HepG2 (cell line): Measurements from ENCODE around the gene ATXN7L3. TPM values are rescaled to one million over a fixed set of nuclear protein-coding genes. Genes with fewer than 3 reads are reported as not detected.
A peak's percentile ranks its signal among the peaks of the same experiment; 100 is the strongest.

Experiments used
- CENPT ChIP-seq: sonication (generic); formaldehyde crosslinking; IDR thresholded peaks from 2 replicates; pipeline ENCODE4 v1.8.0; 2022; ENCODE audit warnings: low read depth, mild to moderate bottlenecking, moderate library complexity, missing genetic modification reagents
- HES4 ChIP-seq: sonication (generic); formaldehyde crosslinking; IDR thresholded peaks from 2 replicates; pipeline ENCODE4 v1.9.0; 2021; ENCODE audit warnings: mild to moderate bottlenecking, missing genetic modification reagents, borderline replicate concordance
- HNF4A ChIP-seq: sonication (generic); formaldehyde crosslinking; IDR thresholded peaks from 2 replicates; pipeline ENCODE4 v1.4.0; 2020; ENCODE audit warnings: missing genetic modification reagents
- POLR2A ChIP-seq, 2 experiments: IDR thresholded peaks; 2 replicates each; pipeline ENCODE4 v1.6.1; 2011; ENCODE audit warnings: low read depth in 2 of 2, low read length in 2 of 2, mild to moderate bottlenecking in 1 of 2, moderate library complexity in 1 of 2; ENCODE audit not compliant: insufficient read depth in 1 of 2
- RCOR2 ChIP-seq: IDR thresholded peaks from 2 replicates; pipeline ENCODE4 v1.6.1; 2016; ENCODE audit warnings: missing biosample characterization, missing genetic modification reagents
- REL ChIP-seq: sonication (generic); formaldehyde crosslinking; conservative IDR thresholded peaks from 2 replicates; pipeline ENCODE4 v1.8.0; 2022; ENCODE audit warnings: mild to moderate bottlenecking, missing genetic modification reagents, moderate library complexity
- RFX3 ChIP-seq: IDR thresholded peaks from 2 replicates; pipeline ENCODE4 v1.6.1; 2016; ENCODE audit warnings: missing biosample characterization, missing genetic modification reagents
- SIN3A ChIP-seq: IDR thresholded peaks from 2 replicates; pipeline ENCODE4 v1.6.1; 2011; ENCODE audit warnings: low read depth, mild to moderate bottlenecking, control low read depth, low read length, borderline replicate concordance
- SIX1 ChIP-seq: sonication (generic); formaldehyde crosslinking; IDR thresholded peaks from 2 replicates; pipeline ENCODE4 v1.4.0; 2020; ENCODE audit warnings: missing genetic modification reagents, borderline replicate concordance
- ZBTB49 ChIP-seq: sonication (generic); formaldehyde crosslinking; IDR thresholded peaks from 2 replicates; pipeline ENCODE4 v1.4.0; 2020; ENCODE audit warnings: missing genetic modification reagents, borderline replicate concordance
- ZFP41 ChIP-seq: sonication (generic); formaldehyde crosslinking; IDR thresholded peaks from 2 replicates; pipeline ENCODE4 v1.4.0; 2020; ENCODE audit warnings: mild to moderate bottlenecking, missing genetic modification reagents, borderline replicate concordance
- ZIK1 ChIP-seq: sonication (generic); formaldehyde crosslinking; IDR thresholded peaks from 2 replicates; pipeline ENCODE4 v1.5.0; 2020; ENCODE audit warnings: mild to moderate bottlenecking, low read depth, missing genetic modification reagents, borderline replicate concordance
- ZKSCAN1 ChIP-seq: fragments of 150-350 bp; IDR thresholded peaks from 2 replicates; pipeline ENCODE4 v1.6.1; 2014; ENCODE audit warnings: low read length
- ZNF207 ChIP-seq: fragments of 450-650 bp; IDR thresholded peaks from 2 replicates; pipeline ENCODE4 v1.6.1; 2016; ENCODE audit warnings: antibody characterized with exemption, borderline replicate concordance
- ZNF225 ChIP-seq: sonication (generic); formaldehyde crosslinking; IDR thresholded peaks from 2 replicates; pipeline ENCODE4 v1.4.0; 2020; ENCODE audit warnings: mild to moderate bottlenecking, missing genetic modification reagents
- ZNF264 ChIP-seq: sonication (generic); formaldehyde crosslinking; IDR thresholded peaks from 2 replicates; pipeline ENCODE4 v1.4.0; 2020; ENCODE audit warnings: missing genetic modification reagents
- ZNF30 ChIP-seq: sonication (generic); formaldehyde crosslinking; IDR thresholded peaks from 2 replicates; pipeline ENCODE4 v1.5.0; 2020; ENCODE audit warnings: mild to moderate bottlenecking, missing genetic modification reagents
- polyA plus RNA-seq, 8 experiments: library from polyadenylated mRNA; depleted of rRNA in 3 of 8; stranded (reverse) in 7 of 8; unstranded in 1 of 8; fragments of >200 nt; fragmentation: Illumina TruSeq in 4 of 8; extraction: Trizol in 4 of 8; gene quantifications; 2 replicates each; pipeline versions ENCODE4 v1.2.1 to v1.2.3, GENCODE V29; 2011 to 2016; ENCODE audit warnings: low read depth in 4 of 8, missing spikeins in 1 of 8, mixed read lengths in 1 of 8; ENCODE audit not compliant: insufficient read depth in 1 of 8
- total RNA-seq, 5 experiments: library from RNA; depleted of rRNA; stranded (reverse); fragments of >200 nt; fragmentation: Illumina TruSeq; extraction: Trizol; gene quantifications; 2 replicates each; pipeline ENCODE4 v1.2.3, GENCODE V29; 2016; ENCODE audit warnings: low read depth in 1 of 5
- TF ChIP-seq, protein P1 (sequence below): IDR thresholded peaks from 2 replicates; pipeline ENCODE4 v1.6.1; 2016; ENCODE audit warnings: low read depth
- TF ChIP-seq, protein P2 (sequence below): sonication (generic); formaldehyde crosslinking; IDR thresholded peaks from 2 replicates; pipeline ENCODE4 v1.8.1; 2022; ENCODE audit warnings: mild to moderate bottlenecking, missing genetic modification reagents
- TF ChIP-seq, protein P3 (sequence below): sonication (generic); formaldehyde crosslinking; IDR thresholded peaks from 2 replicates; pipeline ENCODE4 v1.8.0; 2022; ENCODE audit warnings: missing genetic modification reagents, mild to moderate bottlenecking, moderate library complexity, borderline replicate concordance
- TF ChIP-seq, protein P4 (sequence below): sonication (generic); formaldehyde crosslinking; conservative IDR thresholded peaks from 2 replicates; pipeline ENCODE4 v1.4.0; 2020; ENCODE audit warnings: missing genetic modification reagents

Gene ATXN7L3
- total and polyA plus RNA-seq, 2 of the 13 experiments (the other 11 are each of a cell fraction or from before 2014, with no cell fraction given), result 44.5 to 59.1 TPM

DNA sequence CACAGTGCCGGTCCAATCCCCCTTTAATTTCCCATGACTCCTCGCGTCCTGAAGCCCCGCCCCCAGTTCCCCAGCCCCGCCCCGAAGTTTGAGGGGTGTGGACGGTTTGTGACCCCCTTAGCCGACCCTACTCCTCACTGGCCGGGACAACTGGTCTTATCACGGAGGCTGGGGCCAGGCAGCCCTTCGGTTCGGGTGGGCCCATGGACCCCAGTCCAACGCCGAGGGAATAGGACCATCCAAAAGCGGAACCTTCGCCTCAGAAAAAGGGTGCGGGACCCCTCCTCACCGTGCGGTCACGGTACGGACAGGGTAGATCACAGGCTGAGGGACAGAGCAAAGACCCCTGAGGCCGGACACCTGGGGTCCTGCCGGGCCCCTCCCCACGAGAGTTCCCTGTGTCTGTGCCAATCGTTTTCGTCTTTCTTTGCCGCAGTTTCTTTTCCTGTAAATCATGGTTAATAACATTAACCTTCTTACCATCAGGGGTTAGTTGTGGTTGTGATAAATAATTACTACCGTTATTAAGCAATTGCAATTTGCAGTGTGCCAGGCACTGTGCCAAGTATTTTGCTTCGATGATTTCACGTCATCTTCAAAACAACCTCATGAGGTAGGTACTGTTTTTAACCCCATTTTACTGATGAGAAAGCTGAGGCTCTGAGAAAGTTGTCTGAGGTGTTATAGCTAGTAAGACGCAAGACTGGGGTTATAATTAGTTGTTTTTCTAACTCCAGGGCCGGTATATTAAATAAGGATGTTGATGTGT, 12.4 kb downstream of the ATXN7L3 start (continued):
- TF ChIP-seq REL (no peak), ZNF30 (CRISPR knock-in tag) (no peak), RFX3 (CRISPR knock-in tag) (no peak), ZNF225 (CRISPR knock-in tag) (0 out of 2 replicates have a peak, but pooled peaks have one; percentile 29), RCOR2 (CRISPR knock-in tag) (no peak), ZNF207 (no peak), SIX1 (CRISPR knock-in tag) (no peak), HNF4A (CRISPR knock-in tag) (no peak), CENPT (no peak), SIN3A (0 out of 2 replicates have a peak, but pooled peaks have one; percentile 18), ZBTB49 (no peak), HES4 (0 out of 2 replicates have a peak, but pooled peaks have one; percentile 58), POLR2A (IDR thresholded peaks at IDR 0.05; ENCODE audit: insufficient read depth in 1 of 2, low read depth in 2 of 2, low read length in 2 of 2) (peak in 1 of 2 experiments; percentile 68; a peak in 2 of 4 replicates), ZKSCAN1 (no peak), ZNF264 (CRISPR knock-in tag) (no peak), ZIK1 (no peak), ZFP41 (CRISPR knock-in tag) (no peak)
- TF ChIP-seq, protein P1, sequence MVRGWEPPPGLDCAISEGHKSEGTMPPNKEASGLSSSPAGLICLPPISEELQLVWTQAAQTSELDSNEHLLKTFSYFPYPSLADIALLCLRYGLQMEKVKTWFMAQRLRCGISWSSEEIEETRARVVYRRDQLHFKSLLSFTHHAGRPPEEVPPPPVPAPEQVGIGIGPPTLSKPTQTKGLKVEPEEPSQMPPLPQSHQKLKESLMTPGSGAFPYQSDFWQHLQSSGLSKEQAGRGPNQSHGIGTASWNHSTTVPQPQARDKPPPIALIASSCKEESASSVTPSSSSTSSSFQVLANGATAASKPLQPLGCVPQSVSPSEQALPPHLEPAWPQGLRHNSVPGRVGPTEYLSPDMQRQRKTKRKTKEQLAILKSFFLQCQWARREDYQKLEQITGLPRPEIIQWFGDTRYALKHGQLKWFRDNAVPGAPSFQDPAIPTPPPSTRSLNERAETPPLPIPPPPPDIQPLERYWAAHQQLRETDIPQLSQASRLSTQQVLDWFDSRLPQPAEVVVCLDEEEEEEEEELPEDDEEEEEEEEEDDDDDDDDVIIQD (CRISPR knock-in tag), result no peak
- TF ChIP-seq, protein P2, sequence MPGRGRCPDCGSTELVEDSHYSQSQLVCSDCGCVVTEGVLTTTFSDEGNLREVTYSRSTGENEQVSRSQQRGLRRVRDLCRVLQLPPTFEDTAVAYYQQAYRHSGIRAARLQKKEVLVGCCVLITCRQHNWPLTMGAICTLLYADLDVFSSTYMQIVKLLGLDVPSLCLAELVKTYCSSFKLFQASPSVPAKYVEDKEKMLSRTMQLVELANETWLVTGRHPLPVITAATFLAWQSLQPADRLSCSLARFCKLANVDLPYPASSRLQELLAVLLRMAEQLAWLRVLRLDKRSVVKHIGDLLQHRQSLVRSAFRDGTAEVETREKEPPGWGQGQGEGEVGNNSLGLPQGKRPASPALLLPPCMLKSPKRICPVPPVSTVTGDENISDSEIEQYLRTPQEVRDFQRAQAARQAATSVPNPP (CRISPR knock-in tag), result no peak
- TF ChIP-seq, protein P3, sequence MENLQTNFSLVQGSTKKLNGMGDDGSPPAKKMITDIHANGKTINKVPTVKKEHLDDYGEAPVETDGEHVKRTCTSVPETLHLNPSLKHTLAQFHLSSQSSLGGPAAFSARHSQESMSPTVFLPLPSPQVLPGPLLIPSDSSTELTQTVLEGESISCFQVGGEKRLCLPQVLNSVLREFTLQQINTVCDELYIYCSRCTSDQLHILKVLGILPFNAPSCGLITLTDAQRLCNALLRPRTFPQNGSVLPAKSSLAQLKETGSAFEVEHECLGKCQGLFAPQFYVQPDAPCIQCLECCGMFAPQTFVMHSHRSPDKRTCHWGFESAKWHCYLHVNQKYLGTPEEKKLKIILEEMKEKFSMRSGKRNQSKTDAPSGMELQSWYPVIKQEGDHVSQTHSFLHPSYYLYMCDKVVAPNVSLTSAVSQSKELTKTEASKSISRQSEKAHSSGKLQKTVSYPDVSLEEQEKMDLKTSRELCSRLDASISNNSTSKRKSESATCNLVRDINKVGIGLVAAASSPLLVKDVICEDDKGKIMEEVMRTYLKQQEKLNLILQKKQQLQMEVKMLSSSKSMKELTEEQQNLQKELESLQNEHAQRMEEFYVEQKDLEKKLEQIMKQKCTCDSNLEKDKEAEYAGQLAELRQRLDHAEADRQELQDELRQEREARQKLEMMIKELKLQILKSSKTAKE, result no peak
- TF ChIP-seq, protein P4, sequence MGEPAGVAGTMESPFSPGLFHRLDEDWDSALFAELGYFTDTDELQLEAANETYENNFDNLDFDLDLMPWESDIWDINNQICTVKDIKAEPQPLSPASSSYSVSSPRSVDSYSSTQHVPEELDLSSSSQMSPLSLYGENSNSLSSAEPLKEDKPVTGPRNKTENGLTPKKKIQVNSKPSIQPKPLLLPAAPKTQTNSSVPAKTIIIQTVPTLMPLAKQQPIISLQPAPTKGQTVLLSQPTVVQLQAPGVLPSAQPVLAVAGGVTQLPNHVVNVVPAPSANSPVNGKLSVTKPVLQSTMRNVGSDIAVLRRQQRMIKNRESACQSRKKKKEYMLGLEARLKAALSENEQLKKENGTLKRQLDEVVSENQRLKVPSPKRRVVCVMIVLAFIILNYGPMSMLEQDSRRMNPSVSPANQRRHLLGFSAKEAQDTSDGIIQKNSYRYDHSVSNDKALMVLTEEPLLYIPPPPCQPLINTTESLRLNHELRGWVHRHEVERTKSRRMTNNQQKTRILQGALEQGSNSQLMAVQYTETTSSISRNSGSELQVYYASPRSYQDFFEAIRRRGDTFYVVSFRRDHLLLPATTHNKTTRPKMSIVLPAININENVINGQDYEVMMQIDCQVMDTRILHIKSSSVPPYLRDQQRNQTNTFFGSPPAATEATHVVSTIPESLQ, result no peak
